GM12872 (cell line): Measurements from ENCODE around the gene DPP8.

ENCODE experiments used
- TF ChIP-seq, protein P1 (sequence below): IDR thresholded peaks from 3 replicates; pipeline ENCODE4 v1.5.1; 2011; ENCODE audit warnings: low read depth, mild to moderate bottlenecking, low read length, moderate library complexity; ENCODE audit not compliant: insufficient read depth

DPP8 gene

DNA sequence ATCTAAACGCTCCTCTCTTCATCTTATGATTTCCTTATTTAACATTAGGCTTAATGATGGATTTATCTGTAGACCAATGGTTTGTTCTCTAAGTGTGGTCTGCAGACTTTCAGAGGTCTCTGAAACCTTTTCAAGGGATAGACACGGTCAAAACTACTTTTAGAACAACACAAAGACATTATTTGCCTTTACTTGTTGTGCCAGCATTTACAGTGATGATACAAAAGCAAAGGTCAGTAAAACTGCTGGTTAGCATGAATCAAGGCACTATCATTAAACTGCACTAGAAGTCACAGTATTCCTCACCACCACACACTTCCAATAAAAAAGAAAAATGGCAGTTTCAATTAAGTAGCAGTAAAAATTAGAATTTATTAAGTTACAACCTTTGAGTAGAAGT lies 70.3 kb downstream of the DPP8 start:
- TF ChIP-seq, protein P1, sequence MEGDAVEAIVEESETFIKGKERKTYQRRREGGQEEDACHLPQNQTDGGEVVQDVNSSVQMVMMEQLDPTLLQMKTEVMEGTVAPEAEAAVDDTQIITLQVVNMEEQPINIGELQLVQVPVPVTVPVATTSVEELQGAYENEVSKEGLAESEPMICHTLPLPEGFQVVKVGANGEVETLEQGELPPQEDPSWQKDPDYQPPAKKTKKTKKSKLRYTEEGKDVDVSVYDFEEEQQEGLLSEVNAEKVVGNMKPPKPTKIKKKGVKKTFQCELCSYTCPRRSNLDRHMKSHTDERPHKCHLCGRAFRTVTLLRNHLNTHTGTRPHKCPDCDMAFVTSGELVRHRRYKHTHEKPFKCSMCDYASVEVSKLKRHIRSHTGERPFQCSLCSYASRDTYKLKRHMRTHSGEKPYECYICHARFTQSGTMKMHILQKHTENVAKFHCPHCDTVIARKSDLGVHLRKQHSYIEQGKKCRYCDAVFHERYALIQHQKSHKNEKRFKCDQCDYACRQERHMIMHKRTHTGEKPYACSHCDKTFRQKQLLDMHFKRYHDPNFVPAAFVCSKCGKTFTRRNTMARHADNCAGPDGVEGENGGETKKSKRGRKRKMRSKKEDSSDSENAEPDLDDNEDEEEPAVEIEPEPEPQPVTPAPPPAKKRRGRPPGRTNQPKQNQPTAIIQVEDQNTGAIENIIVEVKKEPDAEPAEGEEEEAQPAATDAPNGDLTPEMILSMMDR, result no peak

DNA sequence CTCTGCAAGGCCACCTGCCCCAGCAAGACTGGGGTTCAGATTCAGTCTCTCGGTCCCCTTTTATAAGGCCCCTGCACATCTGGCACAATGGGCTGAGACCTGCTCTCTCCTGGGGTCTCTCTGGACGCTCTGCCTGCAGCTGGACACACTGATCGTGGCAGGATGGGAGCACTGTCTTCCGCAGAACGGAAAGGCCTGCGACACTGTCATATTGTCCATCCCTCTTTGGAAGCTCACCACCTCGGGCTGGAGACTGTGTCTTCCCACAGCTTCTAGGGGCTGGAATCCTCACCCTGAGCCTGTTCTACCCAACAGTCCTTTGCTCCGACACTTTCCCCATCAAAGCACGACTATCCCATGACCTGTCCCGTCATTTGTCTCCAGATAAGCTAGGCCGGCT lies 83.3 kb downstream of the DPP8 start:
- TF ChIP-seq, protein P1, result no peak

DNA sequence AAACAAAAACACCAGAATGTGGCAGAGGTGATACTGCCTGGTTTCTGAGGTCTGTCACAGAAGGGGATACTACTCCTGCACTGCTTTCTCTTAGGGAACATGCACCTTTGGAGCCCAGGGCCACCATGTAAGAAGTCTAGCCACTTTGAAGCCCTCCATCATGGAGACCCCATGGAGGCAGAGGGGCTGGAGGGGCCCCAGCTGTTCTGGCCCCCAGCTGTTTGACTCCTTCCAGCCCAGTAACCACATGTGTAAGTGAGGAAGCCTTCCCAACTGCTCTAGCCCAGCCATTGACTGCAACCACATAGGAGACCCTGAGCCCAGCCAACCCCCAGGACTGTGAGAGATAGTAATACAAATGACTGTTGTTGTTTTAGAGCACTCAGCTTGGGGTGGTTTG lies 85.8 kb downstream of the DPP8 start:
- TF ChIP-seq, protein P1, result no peak

DNA sequence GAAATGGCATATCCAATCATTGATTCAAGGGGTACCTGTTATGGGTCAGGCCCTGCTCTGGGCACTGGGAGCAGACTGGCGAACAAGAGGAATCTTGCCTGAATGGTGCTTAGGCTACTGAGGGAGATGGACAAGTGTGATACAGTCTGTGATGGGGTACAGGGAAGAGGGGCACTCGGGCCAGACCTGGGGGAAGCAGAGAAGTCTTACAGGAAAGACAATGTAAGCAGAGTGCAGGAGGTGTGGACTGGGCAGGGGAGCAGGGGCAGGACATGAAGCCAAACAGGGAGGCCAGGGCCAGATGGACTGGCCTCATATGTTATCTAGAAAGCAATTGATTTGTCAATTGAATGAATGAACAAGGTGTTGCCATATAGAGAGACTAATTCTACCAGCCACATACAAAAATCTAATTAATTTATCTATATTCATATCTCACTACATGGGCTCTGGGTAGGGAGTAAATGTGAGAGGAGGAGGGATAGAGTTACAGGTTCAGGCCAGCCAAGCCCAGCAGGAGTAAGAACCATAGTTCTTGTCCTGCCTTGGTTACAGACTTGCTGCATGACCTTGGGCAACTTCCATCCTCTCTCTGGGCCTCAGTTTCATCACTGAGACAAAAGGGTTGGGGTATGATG lies 91.2 kb downstream of the DPP8 start:
- TF ChIP-seq, protein P1, result no peak

DNA sequence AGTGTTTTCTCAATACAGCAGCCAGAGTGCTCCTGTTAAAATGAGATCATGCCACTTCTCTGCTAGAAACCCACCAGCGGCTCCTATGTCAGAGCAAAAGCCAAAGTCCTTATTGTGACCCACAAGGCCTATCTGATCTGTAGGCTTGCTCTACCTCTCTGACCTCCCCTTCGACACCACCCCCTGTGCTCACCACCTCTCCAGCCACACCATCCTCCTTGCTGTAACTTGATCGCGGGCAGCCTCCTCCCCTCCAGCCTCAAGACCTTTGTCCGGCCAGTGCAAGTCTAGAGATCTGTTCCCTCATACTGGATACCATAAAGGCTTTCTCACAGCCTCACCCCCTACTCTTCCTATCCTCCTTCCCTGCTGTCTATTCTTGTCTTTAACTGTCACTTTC lies 92.8 kb downstream of the DPP8 start:
- TF ChIP-seq, protein P1, result no peak

DNA sequence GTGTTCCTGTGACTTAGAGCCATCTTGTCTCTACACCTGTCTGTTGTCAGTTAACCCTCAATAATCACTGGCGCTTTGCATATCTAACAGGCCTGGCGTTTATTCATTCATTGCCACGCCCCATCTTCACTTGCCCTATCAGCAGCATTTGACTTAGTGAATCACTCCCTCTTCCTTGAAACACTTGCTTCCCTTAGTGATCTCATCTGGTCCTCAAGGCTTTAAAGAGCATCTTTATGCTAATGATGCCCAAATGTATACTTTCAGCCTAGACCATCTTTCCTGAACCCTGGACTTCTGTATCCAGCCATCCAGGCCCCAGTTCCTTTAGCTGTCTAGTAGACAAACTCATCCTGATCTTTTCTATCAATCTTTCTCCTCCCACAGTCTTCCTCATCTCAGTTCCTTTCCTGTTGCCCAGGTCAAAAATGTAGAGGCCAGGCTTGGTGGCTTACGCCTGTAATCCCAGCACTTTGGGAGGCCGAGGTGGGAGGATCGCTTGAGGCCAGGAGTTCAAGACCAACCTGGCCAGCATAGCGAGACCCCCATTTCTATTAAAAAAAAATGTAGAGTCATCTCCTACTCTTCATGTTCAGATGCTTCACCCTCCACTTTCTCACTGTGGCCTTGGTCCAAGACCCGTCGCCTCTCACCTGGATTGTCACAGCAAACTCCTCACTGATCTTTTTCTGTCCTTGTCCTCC lies 93.4 kb downstream of the DPP8 start:
- TF ChIP-seq, protein P1, result no peak

DNA sequence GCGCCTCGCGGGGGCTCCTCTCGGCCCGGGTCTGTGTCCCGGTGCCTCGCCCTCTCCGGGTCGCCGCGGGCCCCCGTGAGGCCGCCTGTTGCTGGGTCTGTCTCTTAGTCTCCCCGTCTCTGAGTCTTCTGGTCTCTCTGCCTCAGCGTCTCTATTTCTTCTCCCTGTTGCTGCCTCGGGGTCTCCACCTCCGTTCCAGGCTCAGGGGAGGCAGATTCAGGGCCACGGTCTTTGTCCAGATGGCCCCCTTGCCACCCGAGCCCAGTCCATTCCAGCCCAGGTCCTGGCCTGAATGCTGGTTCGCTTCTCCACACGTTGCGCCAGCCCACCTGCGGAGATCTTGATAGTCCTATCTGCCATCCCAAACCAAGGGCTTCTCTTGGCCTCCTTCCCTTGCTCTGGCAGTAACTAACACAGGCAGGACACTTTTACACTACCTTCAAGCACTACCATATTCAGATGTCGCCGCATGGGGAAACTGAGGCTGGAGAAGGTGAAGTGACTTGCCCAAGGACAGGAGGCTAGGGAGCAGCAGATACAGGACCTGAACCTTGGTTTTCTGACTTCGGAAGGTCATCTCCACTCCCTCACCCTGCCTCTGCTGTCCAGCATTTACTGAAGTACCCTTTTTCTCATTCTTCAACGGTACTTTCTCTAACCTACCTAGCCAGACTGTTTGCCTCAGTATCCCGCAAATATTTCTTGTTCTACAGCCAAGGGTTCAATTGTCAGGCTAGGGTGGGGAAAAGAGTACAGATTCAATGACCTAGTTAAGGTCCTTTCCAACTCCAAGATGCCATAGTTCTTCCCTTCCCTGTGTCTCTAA lies 94.1 kb downstream of the DPP8 start:
- TF ChIP-seq, protein P1, result no peak
